NCI-H69 (cell line): ENCODE results near the gene ARHGAP36.
A peak's percentile ranks its signal among the peaks of the same experiment; 100 is the strongest.

Experiments used
- DNase-seq: peaks from one replicate; lab custom pipeline; 2025; lab: John Stamatoyannopoulos, UW

Gene ARHGAP36, protein sequence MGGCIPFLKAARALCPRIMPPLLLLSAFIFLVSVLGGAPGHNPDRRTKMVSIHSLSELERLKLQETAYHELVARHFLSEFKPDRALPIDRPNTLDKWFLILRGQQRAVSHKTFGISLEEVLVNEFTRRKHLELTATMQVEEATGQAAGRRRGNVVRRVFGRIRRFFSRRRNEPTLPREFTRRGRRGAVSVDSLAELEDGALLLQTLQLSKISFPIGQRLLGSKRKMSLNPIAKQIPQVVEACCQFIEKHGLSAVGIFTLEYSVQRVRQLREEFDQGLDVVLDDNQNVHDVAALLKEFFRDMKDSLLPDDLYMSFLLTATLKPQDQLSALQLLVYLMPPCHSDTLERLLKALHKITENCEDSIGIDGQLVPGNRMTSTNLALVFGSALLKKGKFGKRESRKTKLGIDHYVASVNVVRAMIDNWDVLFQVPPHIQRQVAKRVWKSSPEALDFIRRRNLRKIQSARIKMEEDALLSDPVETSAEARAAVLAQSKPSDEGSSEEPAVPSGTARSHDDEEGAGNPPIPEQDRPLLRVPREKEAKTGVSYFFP

DNA sequence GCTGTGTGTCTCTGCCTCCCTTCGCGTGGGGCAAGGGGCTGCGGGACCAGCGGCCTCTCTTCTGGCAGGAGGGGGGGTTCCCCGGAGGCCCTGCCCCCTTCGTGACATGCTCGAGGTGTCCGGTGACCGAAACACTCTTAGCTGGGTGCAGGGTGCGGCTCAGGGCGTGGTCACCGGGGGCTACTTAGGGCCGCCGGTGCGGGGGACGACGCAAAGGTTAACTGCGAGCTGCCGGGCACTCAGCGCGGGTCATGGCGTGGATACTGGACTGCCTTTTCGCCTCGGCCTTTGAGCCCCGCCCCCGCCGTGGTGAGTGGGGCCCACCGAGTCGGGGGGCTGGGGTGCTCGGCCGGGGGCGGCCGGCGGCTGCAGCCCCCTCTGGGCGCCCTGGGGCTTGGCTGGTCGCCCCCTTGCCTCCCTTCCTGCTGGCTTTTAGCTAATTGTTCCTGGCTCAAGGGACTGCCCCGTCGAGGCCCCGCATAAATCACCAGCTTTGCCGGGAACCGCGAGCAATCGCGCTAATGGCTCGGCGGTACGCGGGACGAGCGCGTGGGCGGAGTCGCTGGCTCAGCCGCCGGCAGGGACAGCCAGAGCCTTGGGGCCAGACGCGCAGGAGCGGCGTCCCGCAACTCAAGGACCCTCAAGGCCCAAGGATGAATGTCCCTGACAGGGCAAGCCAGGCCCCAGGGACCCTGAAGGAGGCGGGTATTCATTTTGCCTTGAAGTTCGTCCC lies at the start of gene ARHGAP36:
Gene ARHGAP36, plus strand, starts transcription at position 211 of the 733 bp plus-strand sequence. CDS start 23,320 bp downstream, outside the sequence.
- DNase-seq: no peak

DNA sequence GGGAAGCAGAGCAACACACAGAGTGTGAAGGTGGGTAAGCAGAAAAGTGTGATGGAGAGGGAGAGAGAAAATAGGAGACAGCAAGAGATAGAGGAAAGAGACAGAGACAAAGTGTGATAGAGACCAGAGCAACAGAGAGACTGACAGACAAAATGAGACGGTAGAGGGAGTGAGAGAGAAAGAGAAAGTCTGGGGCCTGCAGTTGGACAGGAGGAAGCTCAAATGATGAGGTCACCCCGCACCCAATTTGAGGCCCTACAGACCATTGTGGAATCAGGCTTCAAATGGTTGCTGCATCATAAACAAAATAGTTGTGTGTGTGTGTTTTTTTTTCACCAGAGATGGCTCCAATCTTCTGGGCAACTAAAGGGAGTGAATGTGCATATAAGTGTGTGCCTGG lies 48.0 kb upstream of the ARHGAP36 start:
- DNase-seq: no peak

DNA sequence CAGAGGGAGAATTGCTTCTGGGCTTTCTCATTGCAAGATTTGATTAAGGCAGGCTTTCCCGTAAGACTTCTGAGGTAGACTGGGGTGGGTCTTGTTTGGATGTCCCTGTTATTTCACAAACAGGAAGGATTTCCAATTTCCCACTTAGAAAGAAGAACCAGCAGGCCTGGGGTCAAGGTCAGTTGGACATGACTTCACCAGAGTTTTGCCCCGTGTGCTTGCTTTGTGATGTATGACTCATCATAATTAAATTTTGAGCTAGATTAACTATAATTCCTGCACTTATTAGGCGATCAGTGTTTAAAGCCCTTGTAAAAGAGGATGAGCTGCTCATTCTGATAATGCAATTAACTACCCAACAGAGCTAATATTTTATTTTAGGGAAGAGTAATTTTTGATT lies 32.8 kb upstream of the ARHGAP36 start:
- DNase-seq: no peak

DNA sequence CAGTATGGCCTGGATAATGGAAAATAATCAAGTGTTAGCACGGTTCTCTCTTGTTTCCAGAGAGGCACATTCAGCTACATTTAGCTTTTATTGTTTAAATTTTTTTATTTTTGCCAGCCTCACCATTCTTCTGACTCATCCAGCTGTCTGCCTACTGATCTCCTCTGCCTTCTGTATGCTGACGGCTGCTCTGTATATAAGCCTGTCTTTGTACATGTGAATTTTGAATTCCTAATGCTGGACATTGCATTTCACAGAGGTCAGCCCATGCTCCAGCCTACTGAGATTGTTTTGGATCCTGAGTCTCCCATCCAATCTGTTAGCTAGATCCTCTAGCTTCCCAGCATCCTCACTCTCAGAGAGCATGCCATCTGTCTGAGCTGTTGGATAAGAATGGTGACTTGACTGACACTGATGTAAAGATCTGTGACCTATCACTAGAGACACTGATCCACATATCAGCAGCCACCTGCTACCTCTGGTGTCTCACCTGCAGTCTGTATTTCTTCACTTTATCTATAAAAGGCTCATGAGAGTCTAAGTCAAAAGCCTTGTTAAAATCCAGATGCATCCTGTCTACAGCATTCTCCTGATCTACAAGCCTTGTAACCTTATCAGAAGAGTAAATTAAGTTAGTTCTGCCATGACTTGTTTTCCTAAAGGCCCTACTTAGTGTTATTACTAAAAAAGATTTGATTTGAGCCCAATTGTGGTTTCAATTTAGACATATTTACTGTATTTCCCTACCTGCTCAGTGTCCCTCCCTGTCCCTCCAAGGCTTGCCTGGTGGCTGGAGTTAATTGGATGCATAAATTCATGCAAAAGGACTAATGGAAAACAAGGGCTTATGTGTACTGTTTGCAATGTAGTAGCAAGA lies 25.6 kb upstream of the ARHGAP36 start:
- DNase-seq: no peak

DNA sequence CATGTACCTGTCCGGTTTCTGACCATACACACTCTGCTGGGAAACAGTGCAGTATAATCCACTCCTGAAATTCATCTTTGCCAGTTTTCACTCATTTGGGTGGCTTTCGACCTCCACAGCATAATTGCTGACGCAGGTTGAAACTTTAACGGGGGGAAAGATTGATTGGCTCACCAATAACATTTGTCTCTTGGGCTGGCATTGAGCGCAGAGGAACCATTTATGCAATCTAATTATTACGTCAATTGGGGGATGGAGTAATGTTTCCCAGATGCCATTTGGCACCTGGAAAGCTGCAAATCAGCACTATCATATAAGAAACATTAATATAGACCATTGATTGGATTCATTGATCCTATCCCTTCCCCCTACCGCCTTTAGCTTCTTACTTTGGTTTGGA lies 24.1 kb upstream of the ARHGAP36 start:
- DNase-seq: no peak

DNA sequence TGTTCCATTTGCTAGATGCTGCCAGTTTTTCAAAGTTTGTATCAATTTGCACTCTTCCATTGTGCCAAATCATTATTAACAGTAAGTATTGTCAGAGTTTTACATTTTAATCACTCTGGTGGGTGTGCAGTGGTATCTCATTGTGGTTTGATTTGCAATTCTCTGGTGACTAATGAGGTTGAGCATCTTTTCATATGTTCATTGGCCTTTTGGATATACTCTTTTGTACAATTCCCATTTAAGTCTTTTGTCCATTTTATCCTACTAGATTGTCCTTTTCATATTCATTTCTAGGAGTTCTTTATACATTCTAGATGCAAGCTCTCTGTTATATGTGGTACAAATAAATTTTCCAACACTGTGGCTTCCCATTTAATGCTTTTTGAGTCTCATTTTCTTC lies 17.4 kb upstream of the ARHGAP36 start:
- no peak for DNase-seq

DNA sequence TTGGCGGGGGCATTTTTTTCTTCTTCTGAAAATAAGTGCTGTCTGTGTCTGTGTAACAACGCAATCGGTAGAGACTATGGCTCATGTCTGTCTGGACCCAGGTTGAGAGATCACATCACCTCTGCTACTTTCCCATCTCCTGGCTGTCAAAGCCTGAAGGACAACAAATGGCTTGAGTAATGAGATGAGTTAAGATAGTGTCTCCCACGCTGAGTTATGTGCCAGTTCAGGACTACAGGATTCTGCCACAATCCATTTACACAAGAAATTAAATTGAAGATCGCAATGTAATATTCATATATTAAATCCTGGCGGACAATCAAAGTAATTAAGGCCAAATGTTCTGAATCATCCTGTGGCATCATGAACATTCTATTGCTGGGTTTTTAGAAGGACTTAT lies 16.5 kb upstream of the ARHGAP36 start:
- DNase-seq: no peak

DNA sequence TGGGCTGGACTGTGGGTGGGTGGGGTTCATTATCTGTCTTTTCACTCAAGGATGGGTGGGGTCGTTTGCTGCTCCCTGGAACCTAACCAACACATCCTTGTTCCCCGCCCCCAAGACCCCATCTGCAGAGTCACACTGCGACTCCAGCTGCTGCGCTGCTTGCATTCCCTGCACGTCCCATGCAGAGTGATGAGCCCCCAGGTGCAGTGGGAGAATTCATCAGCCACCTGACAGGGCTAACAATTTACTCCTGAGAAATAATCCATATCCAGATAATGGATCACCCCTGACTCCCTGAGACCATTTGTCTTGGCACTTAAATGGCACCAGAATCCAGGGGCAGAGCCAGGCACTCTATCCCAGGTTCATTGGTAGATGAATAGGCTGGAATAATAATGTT lies 12.4 kb upstream of the ARHGAP36 start:
- peak; percentile 20 for DNase-seq

DNA sequence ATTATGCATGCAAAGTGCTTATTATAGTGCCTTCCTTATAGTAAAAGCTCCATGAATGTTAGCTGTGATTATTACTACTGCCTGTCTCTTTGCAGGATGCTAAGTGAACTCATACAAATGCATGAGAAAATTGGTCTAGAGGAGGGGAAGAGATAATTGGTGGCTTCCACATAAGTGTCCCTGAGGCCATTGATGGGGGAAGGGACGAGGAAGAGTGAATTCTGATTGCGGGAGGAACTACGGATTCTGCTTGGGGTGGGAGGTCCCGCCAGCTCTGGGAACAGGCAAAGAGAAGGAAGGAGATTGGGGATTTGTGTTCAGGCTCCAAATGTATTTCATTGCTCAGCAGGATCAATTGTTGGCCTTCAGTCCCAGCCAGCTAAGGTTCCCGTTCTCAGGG lies 11.6 kb upstream of the ARHGAP36 start:
- DNase-seq: peak; percentile 51

DNA sequence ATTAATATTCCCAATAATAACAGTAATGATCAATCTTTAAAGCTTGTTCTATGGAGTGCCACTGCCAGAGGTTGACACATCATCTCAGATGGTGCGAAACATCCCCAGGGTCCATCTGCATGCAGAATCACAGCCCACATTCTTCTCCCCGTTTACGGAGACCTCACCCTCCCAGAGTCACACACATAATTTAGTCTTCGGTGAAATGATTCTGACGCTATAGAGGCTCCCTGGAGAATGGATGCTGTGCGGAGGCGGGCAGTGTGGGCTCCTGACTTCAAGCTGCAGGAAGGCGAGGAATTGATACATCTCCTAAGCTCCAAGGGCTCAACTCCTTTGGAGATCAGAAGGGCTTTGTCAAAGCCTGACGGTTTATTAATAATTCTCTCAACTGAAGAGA lies 11.0 kb upstream of the ARHGAP36 start:
- no peak for DNase-seq

DNA sequence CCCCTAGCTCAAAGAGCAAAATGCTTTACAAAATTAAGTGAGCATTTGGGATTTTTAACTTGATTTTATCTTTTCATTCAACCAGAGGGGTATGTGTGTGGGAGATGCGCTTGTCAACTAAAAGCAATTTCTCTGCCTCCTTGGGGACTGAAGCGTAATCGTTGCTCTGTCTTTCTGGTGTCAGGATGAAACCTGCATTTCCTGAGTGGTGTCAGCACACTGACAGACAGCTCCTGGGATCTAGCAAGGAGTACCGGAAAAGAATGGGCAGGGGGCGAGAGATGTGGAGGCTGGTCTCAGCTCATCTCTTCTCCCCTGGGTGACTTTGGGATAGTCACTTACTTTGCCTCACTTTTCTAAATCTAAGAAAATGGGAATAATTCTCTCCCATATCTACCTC lies 5.1 kb upstream of the ARHGAP36 start:
- no peak for DNase-seq

DNA sequence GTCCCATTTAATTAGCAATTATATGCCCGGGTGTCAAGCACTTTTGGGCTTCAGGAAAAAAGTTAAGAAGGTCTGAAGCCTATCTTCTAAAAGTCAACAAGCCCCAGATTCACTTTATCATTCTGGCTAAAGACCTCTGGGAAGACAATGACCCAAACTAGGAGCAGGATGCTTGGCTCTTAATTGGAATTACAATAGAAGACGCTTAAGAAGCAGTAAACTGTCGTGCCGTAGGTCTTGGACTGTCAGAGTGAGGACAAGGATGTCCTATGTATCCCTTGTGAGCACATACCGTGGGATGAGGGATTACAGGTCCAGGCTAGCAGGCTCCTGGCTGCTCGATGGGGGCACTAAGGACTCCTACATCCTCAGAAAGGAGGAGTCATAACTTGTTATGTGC lies 3.2 kb upstream of the ARHGAP36 start:
- DNase-seq: no peak

DNA sequence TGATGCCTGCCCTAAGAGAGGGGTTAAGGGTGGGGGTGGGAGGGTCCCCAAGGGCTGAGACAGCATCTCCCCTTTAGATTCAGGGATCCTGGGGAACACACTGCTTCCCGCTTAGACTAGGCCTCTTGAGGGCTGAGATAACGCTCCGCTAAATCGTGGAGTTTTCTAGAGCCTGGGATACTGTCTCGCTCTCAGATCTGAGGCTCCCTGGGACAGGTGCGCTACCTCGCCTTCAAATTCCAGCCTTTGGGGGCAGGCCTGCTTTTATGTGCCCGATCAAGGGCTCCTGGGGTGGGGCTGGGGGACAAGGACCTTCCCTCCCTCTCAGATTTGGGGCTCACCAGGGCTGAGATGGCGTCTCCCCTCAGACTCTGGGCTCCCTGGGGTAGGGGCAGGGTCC lies 440 bp upstream of the ARHGAP36 start:
- DNase-seq: no peak

DNA sequence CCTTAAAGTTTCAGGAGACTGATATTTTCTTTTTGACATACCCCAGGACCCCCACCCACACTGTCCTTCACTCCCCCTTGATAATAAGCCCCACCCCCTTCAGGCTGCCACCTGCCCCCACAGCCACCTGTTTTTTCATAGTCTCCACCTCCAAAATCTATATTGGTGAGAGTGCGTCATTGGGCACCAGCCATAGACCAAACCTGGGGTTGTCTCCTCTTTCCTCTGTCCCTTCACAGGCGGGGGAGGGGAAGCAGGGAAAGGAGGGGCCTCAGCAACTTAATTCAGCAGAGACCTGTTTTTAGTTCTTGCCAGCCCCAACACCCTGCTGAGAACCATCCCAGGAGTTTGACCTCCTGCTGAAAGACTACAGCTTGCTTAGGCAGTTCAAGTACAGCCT lies 1.1 kb downstream of the ARHGAP36 start:
- peak; percentile 1 for DNase-seq

DNA sequence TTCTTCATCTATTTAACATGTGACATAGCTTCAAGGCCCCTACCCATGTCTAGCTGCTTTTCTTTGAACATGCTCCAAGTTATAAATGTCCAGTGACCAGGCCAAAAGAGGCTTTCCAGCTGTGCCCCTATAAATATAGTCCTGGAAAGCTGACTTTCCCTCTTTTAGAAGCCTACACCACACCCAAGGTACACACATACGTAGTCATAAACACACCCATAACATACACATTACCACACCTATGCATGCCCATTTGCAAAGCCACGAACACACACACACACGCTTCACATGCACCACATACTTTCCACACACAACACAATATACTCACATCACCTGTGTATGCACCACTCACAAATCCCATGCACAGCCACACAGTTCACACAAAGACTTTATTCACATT lies 2.0 kb downstream of the ARHGAP36 start:
- DNase-seq: no peak

DNA sequence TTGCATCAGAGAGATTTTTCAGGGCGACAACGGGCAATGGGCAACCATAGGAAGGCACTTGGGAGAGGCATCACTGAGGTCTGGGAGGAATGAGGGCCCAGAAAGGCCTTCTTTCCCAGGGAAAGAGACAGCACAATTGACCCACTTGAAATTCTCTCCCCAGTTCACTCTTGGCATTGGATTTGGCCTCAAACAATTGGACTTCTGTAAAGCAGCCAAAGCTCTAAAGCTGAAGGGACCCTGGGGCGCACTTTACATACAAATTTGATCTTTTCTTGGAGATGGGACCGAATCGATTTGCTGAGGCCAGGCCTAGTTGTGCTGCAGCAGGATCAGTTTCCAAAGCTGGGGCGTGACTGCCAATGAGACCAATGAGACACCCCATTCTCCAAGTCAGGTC lies 3.2 kb downstream of the ARHGAP36 start:
- no peak for DNase-seq

DNA sequence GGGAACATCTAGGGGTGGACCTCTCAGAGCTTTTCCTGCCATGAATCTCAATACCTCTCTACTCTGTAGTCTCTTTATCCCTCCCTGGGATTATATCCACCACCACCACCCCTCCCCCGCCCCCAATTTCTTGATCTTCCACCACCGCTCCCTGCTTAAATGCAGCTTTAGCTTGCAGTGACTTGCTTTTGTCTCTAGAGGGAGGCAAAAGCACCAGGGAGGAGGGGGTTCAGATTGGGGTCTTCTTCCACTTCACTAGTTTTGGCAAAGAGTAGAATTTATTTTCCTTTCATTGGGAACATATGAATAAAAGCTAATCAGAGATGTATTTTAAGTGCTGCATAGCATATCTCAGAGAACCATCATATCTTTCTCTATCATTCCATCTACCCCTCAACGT lies 5.5 kb downstream of the ARHGAP36 start:
- DNase-seq: peak; percentile 16

DNA sequence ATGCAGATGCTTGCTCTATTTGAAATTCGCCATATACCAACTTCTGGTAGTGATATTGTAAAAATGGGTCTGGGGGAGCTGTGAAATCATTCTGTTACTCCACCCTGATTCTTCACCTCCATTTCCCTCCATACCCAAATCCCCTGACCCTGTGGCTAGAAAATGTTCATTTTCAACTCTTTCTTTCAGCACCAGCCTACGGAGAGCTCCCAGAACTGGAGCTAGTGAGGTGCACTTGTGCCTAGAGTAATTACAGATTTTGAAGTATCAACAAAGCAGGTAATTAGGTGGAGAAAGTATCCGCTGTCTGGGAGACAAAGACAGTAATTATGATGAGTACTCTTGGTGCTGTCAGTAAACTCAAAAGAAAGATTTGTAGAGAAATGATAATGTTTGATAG lies 8.1 kb downstream of the ARHGAP36 start:
- DNase-seq: peak; percentile 75

DNA sequence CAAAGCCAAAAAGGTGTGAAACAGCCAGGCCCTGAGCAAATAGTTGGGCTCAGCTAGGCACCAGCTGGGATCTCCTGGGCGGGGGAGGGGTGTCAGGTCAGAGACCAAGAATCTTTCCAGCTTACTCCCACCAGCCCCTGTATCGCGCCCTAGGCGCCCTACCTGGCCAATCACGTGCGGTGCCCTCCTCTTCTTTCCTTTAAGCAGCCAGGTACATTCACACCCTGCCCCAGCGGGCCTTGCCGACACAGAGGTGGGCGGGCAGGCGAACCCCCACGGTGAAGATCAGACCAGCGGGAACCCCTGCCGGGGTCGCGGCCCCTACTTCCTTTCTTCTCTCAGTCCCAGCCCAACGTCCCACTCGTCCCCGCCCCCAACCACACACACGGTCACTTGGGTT lies 9.1 kb downstream of the ARHGAP36 start:
- peak; percentile 44 for DNase-seq

DNA sequence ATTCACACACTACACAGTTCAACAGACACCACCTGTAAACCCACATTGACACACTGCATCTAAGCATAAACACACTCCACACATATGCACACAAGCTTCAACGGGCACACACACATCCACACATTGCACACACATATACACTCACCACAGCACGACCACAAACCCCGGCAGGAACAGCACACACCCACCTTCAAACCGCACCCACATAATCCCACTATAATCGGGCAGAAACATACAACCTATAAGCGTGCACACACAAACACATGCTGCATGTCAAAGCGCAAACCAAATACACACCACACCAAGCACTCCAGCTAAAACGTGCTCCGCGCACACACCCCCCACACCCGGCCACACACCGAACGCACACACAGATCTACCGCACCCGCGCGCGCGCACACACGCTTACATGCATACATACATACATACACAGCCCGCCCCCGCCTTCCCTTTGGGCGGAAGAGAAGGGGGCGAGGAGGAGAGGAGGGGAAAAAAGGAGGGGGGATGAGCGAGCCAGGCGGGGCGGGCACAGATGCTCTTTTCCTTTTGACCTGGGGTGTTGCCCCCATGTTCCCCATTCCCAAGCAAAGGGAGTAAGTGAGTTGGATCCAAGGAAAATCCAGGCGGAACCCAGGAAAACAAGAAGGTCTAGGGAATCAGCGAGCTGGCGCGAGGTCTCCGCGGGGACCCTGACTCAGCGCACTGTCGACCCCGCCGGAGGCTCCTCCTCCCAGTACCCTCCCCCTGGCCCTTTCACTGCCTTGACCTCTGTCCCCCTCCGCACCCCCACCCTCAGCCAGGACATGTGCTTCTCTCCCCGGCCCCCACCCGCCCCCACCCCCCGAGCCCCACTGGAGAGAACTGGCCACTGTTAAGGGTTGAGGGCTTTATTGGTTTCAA lies 9.9 kb downstream of the ARHGAP36 start:
- DNase-seq: no peak
